Activated naive CD4-positive, alpha-beta T cell treated with anti-CD3 and anti-CD28 coated beads, Interleukin-2, amount 50 U/mL, for 72 hours (primary cell): ENCODE measurements around the gene GRAMD1B. TPM values are rescaled to one million over a fixed set of nuclear protein-coding genes. Genes with fewer than 3 reads are reported as not detected.
"Not testable (repeated sequence)": the region's sequence is repeated elsewhere in the genome, so short reads cannot be mapped to it uniquely, and the experiment has no call there.

Experiments used
- ATAC-seq, 2 donors: fragments of 150-1000 bp; cut with Tn5 transposase; 2 replicates each; pipeline ENCODE4 v1.10.0; 2021; ENCODE audit warnings: mild to moderate bottlenecking in 2 of 2, moderate library complexity in 2 of 2
- DNase-seq, 2 donors: peaks; one replicate each; pipeline ENCODE4 v3.0.0; 2021 to 2022; ENCODE audit warnings: low spot score in 2 of 2
- H3K27ac Mint-ChIP-seq, 2 donors: one replicate each; pipeline ENCODE4 v1.8.0; 2022; ENCODE audit warnings: mild to moderate bottlenecking in 2 of 2, mixed read lengths in 2 of 2
- H3K36me3 Mint-ChIP-seq, 2 donors: one replicate each; pipeline ENCODE4 v1.8.0; 2022; ENCODE audit warnings: mixed read lengths in 2 of 2
- H3K9me3 Mint-ChIP-seq, 2 donors: one replicate each; pipeline ENCODE4 v1.8.0; 2022; ENCODE audit warnings: mixed read lengths in 2 of 2
- total RNA-seq, 2 donors: library from RNA; stranded (reverse); gene quantifications; one replicate each; pipeline ENCODE4 v1.2.3, GENCODE V29; 2022

Gene GRAMD1B
- total RNA-seq, 2 donors from 2014 or later, result 36.7 to 66.2 TPM

- DNase-seq, result no peak
- no peaks in the 10 kb centered on the region for H3K36me3 Mint-ChIP-seq
- no peak overlapping the region for H3K27ac Mint-ChIP-seq
Observed at GRCh38 chr11:123549926-123550917, 120.2 kb downstream of the GRAMD1B start.

GRCh38 chr11:123551079-123551478, 121.0 kb downstream of the GRAMD1B start:
- ATAC-seq (no peak), DNase-seq (no peak)
- Mint-ChIP-seq H3K27ac (no peak overlapping the region), H3K36me3 (no peaks in the 10 kb centered on the region), H3K9me3 (no peaks in the 10 kb centered on the region)

More at GRCh38 chr11:123549926-123550917, 120.2 kb downstream of the GRAMD1B start:
- H3K9me3 Mint-ChIP-seq, result no peaks in the 10 kb centered on the region
- ATAC-seq, result peak; percentile 63 to 75

GRCh38 chr11:123556633-123557032, 126.6 kb downstream of the GRAMD1B start:
- no peak for ATAC-seq
- Mint-ChIP-seq H3K36me3 (no peaks in the 10 kb centered on the region), H3K27ac (no peak overlapping the region), H3K9me3 (no peaks in the 10 kb centered on the region)
- no peak for DNase-seq

- H3K36me3 Mint-ChIP-seq, result no peaks in the 10 kb centered on the region
- H3K27ac Mint-ChIP-seq, result no peak overlapping the region
- no peak for ATAC-seq
Observed at GRCh38 chr11:123558536-123559315, 128.7 kb downstream of the GRAMD1B start.

DNA sequence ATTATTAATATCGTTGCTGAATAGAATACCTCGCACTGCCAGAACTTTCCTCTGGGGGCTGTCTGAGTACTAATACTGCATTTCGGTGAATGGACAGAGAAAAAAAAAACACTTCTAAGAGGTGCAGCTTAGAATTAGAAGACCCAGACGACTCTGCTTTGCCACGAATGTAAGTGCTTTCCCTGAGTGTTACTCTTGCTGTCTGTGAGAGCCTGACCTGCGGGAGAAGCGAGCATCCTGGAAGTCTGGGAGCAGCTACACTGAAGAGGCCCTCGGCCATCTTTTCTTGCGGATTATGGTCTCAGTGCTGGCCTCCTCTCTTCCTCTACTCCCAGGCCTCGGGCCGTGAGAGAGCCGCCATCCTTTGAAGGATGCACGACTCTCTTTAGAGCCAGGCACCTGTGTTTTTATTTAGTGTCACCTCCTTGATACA, 129.5 kb downstream of the GRAMD1B start:
- Mint-ChIP-seq H3K9me3 (no peaks in the 10 kb centered on the region), H3K36me3 (no peaks in the 10 kb centered on the region), H3K27ac (peak overlapping the region in 1 of 2 donors; percentile 22)
- no peak for DNase-seq
- peak in 1 of 2 donors; percentile 2 for ATAC-seq

More at GRCh38 chr11:123558536-123559315, 128.7 kb downstream of the GRAMD1B start:
- no peaks in the 10 kb centered on the region for H3K9me3 Mint-ChIP-seq
- no peak for DNase-seq

DNA sequence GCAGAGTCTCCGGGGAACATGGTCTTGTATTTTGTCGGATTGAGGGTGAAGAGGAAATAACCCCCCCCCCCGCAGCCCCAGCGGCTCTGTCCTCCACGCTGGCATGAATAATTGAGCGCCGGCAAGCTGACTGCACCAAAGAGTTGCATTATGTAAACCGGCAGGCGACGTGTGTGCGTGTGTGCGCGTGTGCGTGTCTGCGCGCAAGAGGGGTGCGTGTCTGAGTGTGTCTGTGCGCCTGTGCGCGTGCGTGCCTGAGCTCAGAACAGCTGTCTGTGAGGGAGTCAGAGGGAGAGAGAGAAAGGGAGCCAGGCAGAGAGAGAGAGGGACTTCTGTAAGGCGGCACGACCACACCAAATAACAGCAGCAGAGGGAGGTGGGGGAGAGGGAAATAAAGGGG, 129.9 kb downstream of the GRAMD1B start:
- peak overlapping the region in 1 of 2 donors; percentile 22 for H3K27ac Mint-ChIP-seq
- peak in 1 of 2 donors; percentile 24 for DNase-seq
- H3K36me3 Mint-ChIP-seq, result no peaks in the 10 kb centered on the region
- ATAC-seq, result peak; percentile 75 to 87
- H3K9me3 Mint-ChIP-seq, result no peaks in the 10 kb centered on the region

DNA sequence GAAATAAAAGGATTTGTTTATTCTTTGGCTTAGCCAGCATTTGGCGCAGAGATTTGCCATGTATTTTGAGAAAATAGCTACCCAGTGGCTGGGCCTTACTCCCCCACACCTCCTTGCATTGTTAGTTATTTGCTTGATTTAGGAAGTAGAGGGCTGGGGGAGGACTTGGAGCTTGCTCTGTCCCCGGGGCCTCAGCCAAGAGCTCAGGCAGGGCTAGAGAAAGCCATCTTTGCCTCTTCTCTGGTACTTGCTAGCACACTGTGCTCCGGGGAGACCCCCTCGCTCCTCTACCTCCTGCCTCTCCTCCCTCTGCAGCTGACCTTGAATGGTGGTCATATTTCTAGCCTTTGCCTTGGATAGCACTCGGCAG, 131.3 kb downstream of the GRAMD1B start:
- Mint-ChIP-seq H3K36me3 (no peaks in the 10 kb centered on the region), H3K9me3 (no peaks in the 10 kb centered on the region), H3K27ac (no peak overlapping the region)
- no peak for ATAC-seq
- DNase-seq, result no peak

- Mint-ChIP-seq H3K27ac (no peak overlapping the region), H3K9me3 (no peaks in the 10 kb centered on the region), H3K36me3 (no peaks in the 10 kb centered on the region)
- ATAC-seq (no peak), DNase-seq (no peak)
Observed at GRCh38 chr11:123562158-123562557, 132.1 kb downstream of the GRAMD1B start.

DNA sequence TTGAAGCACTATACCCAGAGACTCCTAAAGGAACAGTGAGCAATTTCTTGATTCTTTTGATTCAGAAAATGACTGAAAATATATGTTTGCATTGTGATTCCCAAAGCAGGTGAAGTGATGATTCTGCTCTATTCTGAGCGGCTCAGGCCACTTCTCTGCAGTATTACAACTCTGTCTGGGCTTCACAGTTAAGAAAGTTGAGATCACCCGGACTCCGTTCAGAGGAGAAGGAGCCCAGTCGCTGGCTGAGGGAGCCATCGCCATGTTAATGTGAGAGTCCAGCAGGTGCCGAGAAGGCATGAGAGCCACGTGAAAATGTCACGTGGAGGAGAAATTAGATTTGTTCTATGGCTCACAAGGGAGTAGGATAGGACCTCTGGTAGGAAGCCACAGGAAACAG, 132.8 kb downstream of the GRAMD1B start:
- no peaks in the 10 kb centered on the region for H3K9me3 Mint-ChIP-seq
- no peak for ATAC-seq
- no peak for DNase-seq
- H3K36me3 Mint-ChIP-seq, result no peaks in the 10 kb centered on the region
- no peak overlapping the region for H3K27ac Mint-ChIP-seq

- Mint-ChIP-seq H3K9me3 (no peaks in the 10 kb centered on the region), H3K27ac (no peak overlapping the region)
- ATAC-seq, result no peak
Observed at GRCh38 chr11:123564221-123564620, 134.2 kb downstream of the GRAMD1B start.

DNA sequence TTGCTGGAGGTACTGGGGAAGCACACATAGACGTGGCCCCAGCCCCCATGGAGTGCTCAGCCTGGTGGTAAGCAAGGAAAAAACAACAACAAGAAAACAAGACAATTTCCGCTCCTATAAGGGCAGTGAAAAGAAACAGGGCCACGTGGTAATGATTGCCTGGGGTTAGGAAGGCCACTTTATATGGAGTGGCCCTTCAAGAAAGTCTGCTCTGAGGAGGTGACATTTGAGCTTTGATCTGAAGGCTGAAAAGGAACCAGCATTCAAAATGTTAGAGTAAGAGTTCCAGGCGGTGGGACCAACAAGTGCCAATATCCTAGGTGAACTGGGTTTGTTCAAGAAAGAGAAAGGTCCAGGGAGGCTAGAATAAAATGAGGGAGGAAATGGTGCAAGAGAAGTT, 136.8 kb downstream of the GRAMD1B start:
- no peak for ATAC-seq
- Mint-ChIP-seq H3K27ac (peak overlapping the region in 1 of 2 donors; percentile 19), H3K36me3 (no peaks in the 10 kb centered on the region), H3K9me3 (no peaks in the 10 kb centered on the region)
- no peak for DNase-seq

More at GRCh38 chr11:123564221-123564620, 134.2 kb downstream of the GRAMD1B start:
- no peak for DNase-seq
- no peaks in the 10 kb centered on the region for H3K36me3 Mint-ChIP-seq

DNA sequence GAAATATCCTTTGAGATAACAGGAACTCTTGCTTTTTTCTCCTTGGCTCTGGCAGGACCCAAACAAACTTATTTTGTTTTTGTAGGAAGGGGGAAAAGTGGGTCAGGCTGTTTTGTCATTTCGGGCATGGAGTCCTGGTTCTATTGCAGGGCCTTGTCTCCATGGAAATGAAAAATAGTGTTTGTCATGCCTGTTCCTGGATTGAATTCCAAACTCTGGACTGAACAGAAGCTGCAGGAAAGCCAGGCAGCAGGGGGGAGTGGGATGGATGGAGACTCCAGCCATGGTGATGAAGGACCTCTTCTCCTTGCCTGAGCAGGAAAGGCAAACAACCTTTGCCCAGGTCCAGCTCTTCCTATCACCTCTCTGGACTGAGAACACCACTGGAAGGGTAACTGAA, 137.4 kb downstream of the GRAMD1B start:
- no peaks in the 10 kb centered on the region for H3K36me3 Mint-ChIP-seq
- DNase-seq (no peak), ATAC-seq (no peak)
- H3K27ac Mint-ChIP-seq, result no peak overlapping the region
- no peaks in the 10 kb centered on the region for H3K9me3 Mint-ChIP-seq

DNA sequence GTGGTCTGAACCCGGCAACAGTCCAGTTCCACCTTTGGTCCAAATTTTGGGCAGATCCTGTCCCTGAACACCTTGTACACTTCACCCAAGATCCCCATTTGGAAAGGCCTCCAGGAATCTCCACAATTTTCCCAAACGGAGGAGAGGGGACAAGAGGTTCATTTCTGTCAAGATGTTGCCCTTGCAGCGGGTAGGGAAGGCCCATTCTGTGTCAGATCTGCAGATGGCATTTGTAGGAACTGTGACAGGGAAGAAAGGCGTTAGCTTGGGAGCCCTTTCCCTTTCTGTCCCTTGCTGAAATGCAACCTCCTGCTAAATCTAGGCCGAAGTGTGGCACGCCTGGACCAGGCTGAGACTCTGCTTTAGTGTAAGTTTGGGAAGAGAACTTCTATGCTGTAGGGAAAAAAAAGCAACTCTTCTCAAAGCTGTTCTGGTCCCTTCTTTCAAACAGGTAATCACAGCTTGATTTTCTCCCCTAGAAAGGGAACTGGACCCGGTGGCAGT, 138.3 kb downstream of the GRAMD1B start:
- Mint-ChIP-seq H3K27ac (no peak overlapping the region), H3K36me3 (no peaks in the 10 kb centered on the region), H3K9me3 (no peaks in the 10 kb centered on the region)
- DNase-seq, result no peak
- ATAC-seq, result no peak

- H3K27ac Mint-ChIP-seq, result no peak overlapping the region
- no peak for ATAC-seq
- no peaks in the 10 kb centered on the region for H3K36me3 Mint-ChIP-seq
Observed at GRCh38 chr11:123569393-123569792, 139.3 kb downstream of the GRAMD1B start.

DNA sequence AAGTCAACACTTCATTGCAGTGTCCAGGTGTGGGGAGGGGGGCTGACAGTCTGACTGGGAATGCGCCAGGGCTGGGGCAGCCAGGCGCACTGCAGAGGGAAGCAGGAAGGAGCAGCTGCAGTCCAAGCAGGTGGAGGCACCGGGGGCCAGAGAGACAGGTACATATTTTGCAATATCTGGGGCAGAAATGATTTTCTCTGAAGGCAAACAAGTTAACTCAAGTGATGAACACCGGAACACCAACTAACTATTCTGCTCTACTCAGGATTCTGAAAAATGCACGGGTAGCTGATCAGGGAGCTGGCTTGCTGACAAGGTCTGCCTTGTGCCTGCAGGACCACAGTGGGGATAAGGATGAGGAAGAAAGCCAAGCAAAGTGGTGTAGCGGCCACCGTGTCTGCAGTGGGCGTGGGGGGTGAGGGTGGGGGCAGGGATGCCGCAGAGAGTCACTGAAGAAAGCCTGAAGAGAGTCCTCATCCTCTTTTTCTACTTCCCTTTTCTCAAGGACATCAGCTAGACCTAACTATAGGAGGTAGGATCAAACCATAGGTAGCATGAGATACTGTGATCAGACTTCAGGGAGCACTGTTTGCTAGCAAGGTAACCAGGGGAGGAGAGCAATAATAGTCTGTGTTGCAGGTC, 141.0 kb downstream of the GRAMD1B start:
- H3K36me3 Mint-ChIP-seq, result no peaks in the 10 kb centered on the region
- no peak for ATAC-seq

More at GRCh38 chr11:123569393-123569792, 139.3 kb downstream of the GRAMD1B start:
- DNase-seq, result no peak
- H3K9me3 Mint-ChIP-seq, result no peaks in the 10 kb centered on the region

GRCh38 chr11:123572791-123573190, 142.7 kb downstream of the GRAMD1B start:
- not testable (repeated sequence) for H3K27ac Mint-ChIP-seq, DNase-seq, ATAC-seq, H3K9me3 Mint-ChIP-seq, H3K36me3 Mint-ChIP-seq

More for the DNA sequence above, 141.0 kb downstream of the GRAMD1B start:
- DNase-seq, result no peak
- no peaks in the 10 kb centered on the region for H3K9me3 Mint-ChIP-seq
- H3K27ac Mint-ChIP-seq, result peak overlapping the region in 1 of 2 donors; percentile 24
